Breast epithelium (tissue), 4 donors: ENCODE data around the gene AQR. TPM values are rescaled to one million over a fixed set of nuclear protein-coding genes. Genes with fewer than 3 reads are reported as not detected.
"Not testable (repeated sequence)": the region's sequence is repeated elsewhere in the genome, so short reads cannot be mapped to it uniquely, and the experiment has no call there.

Source experiments
- DNase-seq, 2 donors: peaks; one replicate each; pipeline ENCODE4 v3.0.0-alpha.2; 2019; ENCODE audit warnings: low spot score in 2 of 2
- H3K27ac ChIP-seq, 2 donors: fragments of 200-600 bp; sonication (generic) in 1 of 2; one replicate each; pipeline ENCODE4 v1.5.1; 2016 to 2019; ENCODE audit warnings: mild to moderate bottlenecking in 1 of 2
- H3K27me3 ChIP-seq, 2 donors: fragments of 200-600 bp; sonication (generic) in 1 of 2; one replicate each; pipeline versions ENCODE4 v1.5.1 to v1.6.0; 2017 to 2019; ENCODE audit warnings: control low read depth in 1 of 2, mild to moderate bottlenecking in 1 of 2
- H3K36me3 ChIP-seq: fragments of 200-600 bp; one replicate; pipeline ENCODE4 v1.5.1; 2019
- H3K4me1 ChIP-seq, 2 donors: fragments of 200-600 bp; sonication (generic); one replicate each; pipeline ENCODE4 v1.5.1; 2016 to 2019; ENCODE audit warnings: control low read depth in 1 of 2
- H3K4me3 ChIP-seq, 3 donors: fragments of 200-600 bp; sonication (generic); 1 replicate in 2 of 3; 2 replicates in 1 of 3; pipeline ENCODE4 v1.5.1; 2016 to 2019; ENCODE audit warnings: mild to moderate bottlenecking in 3 of 3, moderate library complexity in 2 of 3
- H3K9me3 ChIP-seq, 2 donors: fragments of 200-600 bp; sonication (generic) in 1 of 2; one replicate each; pipeline ENCODE4 v1.5.1; 2016 to 2019; ENCODE audit warnings: control low read depth in 1 of 2
- POLR2A ChIP-seq: fragments of 450-650 bp; IDR thresholded peaks from one replicate; pipeline ENCODE4 v1.6.1; 2016; ENCODE audit warnings: antibody characterized with exemption, mild to moderate bottlenecking, moderate library complexity
- POLR2AphosphoS5 ChIP-seq, 3 donors: sonication (generic); formaldehyde crosslinking; IDR thresholded peaks; one replicate each; pipeline ENCODE4 v1.6.1; 2017; ENCODE audit warnings: antibody characterized with exemption in 3 of 3
- intact Hi-C: fragments of 100-400 bp; cut with DNase I; formaldehyde crosslinking; loops from one replicate; pipeline ENCODE4 v1.15.1; 2023; ENCODE audit warnings: low total_unique reads
- total RNA-seq, 3 donors: library from RNA; depleted of rRNA; stranded (reverse); fragments of >200 nt; gene quantifications; one replicate each; pipeline ENCODE4 v1.1.0, GENCODE V29; 2016
- TF ChIP-seq, protein P1 (sequence below), 3 donors: fragments of 450-650 bp; IDR thresholded peaks; one replicate each; pipeline ENCODE4 v1.5.1; 2016 to 2017; ENCODE audit warnings: antibody characterized with exemption in 3 of 3, mild to moderate bottlenecking in 3 of 3, moderate library complexity in 3 of 3

The AQR gene
- total RNA-seq, 3 donors from 2014 or later = 23.0 to 51.4 (median 34.4) TPM

DNA sequence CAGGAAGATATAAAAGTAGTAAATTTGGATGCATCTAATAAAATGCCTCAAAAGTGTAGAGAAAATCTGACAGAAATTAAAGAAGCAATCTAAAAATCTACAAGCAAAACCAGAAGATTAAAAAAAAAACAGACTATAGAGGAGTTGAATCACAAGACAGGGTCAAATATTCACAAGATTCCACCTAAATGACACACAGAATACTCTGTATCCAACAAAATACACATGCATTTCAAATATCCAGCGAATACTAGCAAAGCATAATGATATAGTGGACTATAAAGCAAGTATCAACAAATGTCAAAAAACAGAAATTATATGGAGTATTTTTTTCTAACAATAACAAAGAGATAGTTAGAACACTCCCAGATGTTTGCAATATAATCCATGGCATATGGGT, 153.7 kb downstream of the AQR start:
- Histone ChIP-seq H3K27me3 (no peaks in the 10 kb centered on the region), H3K36me3 (no peaks in the 10 kb centered on the region), H3K27ac (no peak overlapping the region), H3K4me1 (no peaks in the 10 kb centered on the region), H3K9me3 (no peaks in the 10 kb centered on the region), H3K4me3 (no peak overlapping the region)
- TF ChIP-seq, protein P1, sequence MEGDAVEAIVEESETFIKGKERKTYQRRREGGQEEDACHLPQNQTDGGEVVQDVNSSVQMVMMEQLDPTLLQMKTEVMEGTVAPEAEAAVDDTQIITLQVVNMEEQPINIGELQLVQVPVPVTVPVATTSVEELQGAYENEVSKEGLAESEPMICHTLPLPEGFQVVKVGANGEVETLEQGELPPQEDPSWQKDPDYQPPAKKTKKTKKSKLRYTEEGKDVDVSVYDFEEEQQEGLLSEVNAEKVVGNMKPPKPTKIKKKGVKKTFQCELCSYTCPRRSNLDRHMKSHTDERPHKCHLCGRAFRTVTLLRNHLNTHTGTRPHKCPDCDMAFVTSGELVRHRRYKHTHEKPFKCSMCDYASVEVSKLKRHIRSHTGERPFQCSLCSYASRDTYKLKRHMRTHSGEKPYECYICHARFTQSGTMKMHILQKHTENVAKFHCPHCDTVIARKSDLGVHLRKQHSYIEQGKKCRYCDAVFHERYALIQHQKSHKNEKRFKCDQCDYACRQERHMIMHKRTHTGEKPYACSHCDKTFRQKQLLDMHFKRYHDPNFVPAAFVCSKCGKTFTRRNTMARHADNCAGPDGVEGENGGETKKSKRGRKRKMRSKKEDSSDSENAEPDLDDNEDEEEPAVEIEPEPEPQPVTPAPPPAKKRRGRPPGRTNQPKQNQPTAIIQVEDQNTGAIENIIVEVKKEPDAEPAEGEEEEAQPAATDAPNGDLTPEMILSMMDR (IDR thresholded peaks at IDR 0.05) = no peak
- TF ChIP-seq POLR2AphosphoS5 (IDR thresholded peaks at IDR 0.05) = no peak
- no peak for TF ChIP-seq POLR2A
- intact Hi-C loops = no loop called here
- no peak for DNase-seq

DNA sequence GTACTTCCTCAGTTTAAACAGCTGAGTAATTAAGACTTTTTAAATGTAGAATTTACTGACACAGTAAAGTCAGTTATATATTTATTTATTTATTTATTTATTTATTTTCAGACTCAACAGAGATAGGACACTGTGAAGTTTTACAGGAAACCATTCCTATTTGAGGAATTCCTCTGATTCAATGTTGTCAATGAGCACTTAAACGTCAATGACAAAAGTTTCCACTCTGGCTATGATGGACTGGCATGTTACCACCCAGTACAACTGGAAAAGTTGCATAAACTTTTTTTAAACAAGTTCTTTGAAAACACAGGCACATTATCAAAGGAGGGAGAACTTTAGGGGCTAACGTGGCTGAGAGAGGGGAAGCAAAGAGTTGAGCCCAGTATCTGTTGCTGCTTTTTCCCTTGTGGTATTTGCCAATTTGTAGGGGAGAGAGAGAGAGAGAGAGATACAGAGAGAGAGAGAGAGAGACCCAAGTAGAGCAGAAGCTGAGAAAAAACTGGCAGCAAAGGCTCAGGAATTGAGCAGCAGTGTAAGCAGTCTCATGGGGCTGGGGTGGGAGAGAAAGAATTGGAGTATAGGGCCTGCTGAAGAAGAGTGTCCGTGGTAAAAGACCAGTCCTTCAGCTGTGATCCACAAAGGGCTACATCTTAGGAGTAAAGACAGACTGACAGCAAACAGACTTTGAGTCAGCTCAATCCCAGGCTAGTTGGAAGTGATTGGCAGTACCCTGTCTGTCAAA, 155.9 kb downstream of the AQR start:
- TF ChIP-seq, protein P1 (IDR thresholded peaks at IDR 0.05) = no peak
- no peak for TF ChIP-seq POLR2AphosphoS5 (IDR thresholded peaks at IDR 0.05)
- no peak for TF ChIP-seq POLR2A
- H3K36me3 ChIP-seq = no peaks in the 10 kb centered on the region
- H3K4me1 ChIP-seq = no peaks in the 10 kb centered on the region
- H3K27me3 ChIP-seq = no peaks in the 10 kb centered on the region
- DNase-seq = no peak
- no peak overlapping the region for H3K27ac ChIP-seq
- H3K4me3 ChIP-seq = no peak overlapping the region
- H3K9me3 ChIP-seq = no peaks in the 10 kb centered on the region
- intact Hi-C loops = no loop called here

- intact Hi-C loops, H3K27ac ChIP-seq, H3K9me3 ChIP-seq: not testable (repeated sequence)
Observed at GRCh38 chr15:34812868-34813365, 156.6 kb downstream of the AQR start.

DNA sequence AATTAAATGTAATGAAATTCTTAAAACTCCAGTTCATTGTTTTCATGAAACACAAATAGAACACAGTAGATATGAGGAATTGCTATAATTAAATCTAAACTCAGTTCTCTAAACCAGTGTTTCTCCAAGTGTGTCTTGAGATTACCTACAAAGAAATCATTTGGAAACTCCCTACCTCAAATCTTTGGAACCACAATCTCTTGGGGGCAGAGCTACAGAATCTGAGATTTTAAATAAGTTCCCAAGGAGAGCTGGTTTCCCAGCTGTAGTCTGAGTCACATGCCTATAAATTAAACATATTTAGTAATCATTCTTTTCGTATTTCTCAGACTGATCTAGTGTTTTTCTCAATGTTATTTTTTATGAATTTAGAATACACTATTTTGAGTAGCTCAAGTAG, 157.2 kb downstream of the AQR start:
- Histone ChIP-seq H3K9me3 (no peaks in the 10 kb centered on the region), H3K4me1 (no peaks in the 10 kb centered on the region), H3K4me3 (no peak overlapping the region), H3K27ac (no peak overlapping the region), H3K36me3 (no peaks in the 10 kb centered on the region), H3K27me3 (no peaks in the 10 kb centered on the region)
- TF ChIP-seq POLR2A = no peak
- no peak for TF ChIP-seq POLR2AphosphoS5 (IDR thresholded peaks at IDR 0.05)
- TF ChIP-seq, protein P1 (IDR thresholded peaks at IDR 0.05) = no peak
- intact Hi-C loops = no loop called here
- DNase-seq = no peak

More at GRCh38 chr15:34812868-34813365, 156.6 kb downstream of the AQR start:
- not testable (repeated sequence) for H3K4me1 ChIP-seq, H3K27me3 ChIP-seq, DNase-seq, H3K36me3 ChIP-seq, H3K4me3 ChIP-seq

GRCh38 chr15:34810443-34811129, 159.0 kb downstream of the AQR start:
- H3K27me3 ChIP-seq = no peaks in the 10 kb centered on the region
- no peak overlapping the region for H3K27ac ChIP-seq
- TF ChIP-seq POLR2AphosphoS5 (IDR thresholded peaks at IDR 0.05) = no peak
- H3K36me3 ChIP-seq = no peaks in the 10 kb centered on the region
- intact Hi-C loops = no loop called here
- H3K9me3 ChIP-seq = no peaks in the 10 kb centered on the region
- H3K4me3 ChIP-seq = no peak overlapping the region
- H3K4me1 ChIP-seq = no peaks in the 10 kb centered on the region
- DNase-seq = no peak

GRCh38 chr15:34809186-34809585, 160.4 kb downstream of the AQR start:
- intact Hi-C loops = no loop called here

More at GRCh38 chr15:34809186-34809585, 160.4 kb downstream of the AQR start:
- TF ChIP-seq, protein P1 (IDR thresholded peaks at IDR 0.05) = no peak
- TF ChIP-seq POLR2AphosphoS5 (IDR thresholded peaks at IDR 0.05) (no peak), POLR2A (no peak)
- Histone ChIP-seq H3K4me1 (no peaks in the 10 kb centered on the region), H3K27me3 (no peaks in the 10 kb centered on the region), H3K9me3 (no peaks in the 10 kb centered on the region), H3K36me3 (no peaks in the 10 kb centered on the region), H3K27ac (no peak overlapping the region), H3K4me3 (no peak overlapping the region)
- no peak for DNase-seq
